Mucosa of stomach (tissue), 1 donor: ENCODE measurements around the gene NCLN.
"Not testable (repeated sequence)": the region's sequence is repeated elsewhere in the genome, so short reads cannot be mapped to it uniquely, and the experiment has no call there.

Experiments used
- H3K27me3 ChIP-seq: one replicate; pipeline ENCODE4 v1.7.0; 2013; ENCODE audit warnings: mild to moderate bottlenecking, low read length; ENCODE audit not compliant: control insufficient read depth, insufficient read depth
- H3K36me3 ChIP-seq: one replicate; pipeline ENCODE4 v1.7.0; 2013; ENCODE audit warnings: low read length; ENCODE audit not compliant: control insufficient read depth, insufficient read depth
- H3K4me1 ChIP-seq: one replicate; pipeline ENCODE4 v1.7.0; 2013; ENCODE audit warnings: mild to moderate bottlenecking, low read length; ENCODE audit not compliant: control insufficient read depth, insufficient read depth
- H3K4me3 ChIP-seq: one replicate; pipeline ENCODE4 v1.7.0; 2013; ENCODE audit warnings: low read length
- H3K9ac ChIP-seq: one replicate; pipeline ENCODE4 v1.7.0; 2013; ENCODE audit warnings: mild to moderate bottlenecking, low read length, moderate library complexity
- H3K9me3 ChIP-seq: one replicate; pipeline ENCODE4 v1.7.0; 2013; ENCODE audit warnings: mild to moderate bottlenecking, low read length, moderate library complexity; ENCODE audit not compliant: control insufficient read depth
- donor health status: Pancreatic carcinoma.

Gene NCLN

GRCh38 chr19:3161453-3161852, 24.3 kb upstream of the NCLN start:
- H3K4me1 ChIP-seq: no peaks in the 10 kb centered on the region

GRCh38 chr19:3162418-3163229, 23.1 kb upstream of the NCLN start:
- H3K9ac ChIP-seq: no peak overlapping the region
- H3K4me1 ChIP-seq: no peaks in the 10 kb centered on the region
- H3K36me3 ChIP-seq: no peaks in the 10 kb centered on the region
- H3K4me3 ChIP-seq: no peak overlapping the region
- no peaks in the 10 kb centered on the region for H3K9me3 ChIP-seq
- no peaks in the 10 kb centered on the region for H3K27me3 ChIP-seq

More at GRCh38 chr19:3161453-3161852, 24.3 kb upstream of the NCLN start:
- no peaks in the 10 kb centered on the region for H3K27me3 ChIP-seq
- no peaks in the 10 kb centered on the region for H3K9me3 ChIP-seq
- H3K36me3 ChIP-seq: no peaks in the 10 kb centered on the region
- no peak overlapping the region for H3K4me3 ChIP-seq
- H3K9ac ChIP-seq: no peak overlapping the region

- H3K4me1 ChIP-seq: no peaks in the 10 kb centered on the region
- H3K9me3 ChIP-seq: no peaks in the 10 kb centered on the region
- no peaks in the 10 kb centered on the region for H3K27me3 ChIP-seq
- no peak overlapping the region for H3K4me3 ChIP-seq
- no peak overlapping the region for H3K9ac ChIP-seq
- H3K36me3 ChIP-seq: no peaks in the 10 kb centered on the region
Measured at GRCh38 chr19:3163230-3163886, 22.4 kb upstream of the NCLN start.

- H3K36me3 ChIP-seq: no peaks in the 10 kb centered on the region
- no peaks in the 10 kb centered on the region for H3K9me3 ChIP-seq
- H3K27me3 ChIP-seq: no peaks in the 10 kb centered on the region
- no peaks in the 10 kb centered on the region for H3K4me1 ChIP-seq
- H3K9ac ChIP-seq: no peak overlapping the region
- H3K4me3 ChIP-seq: no peak overlapping the region
Measured at GRCh38 chr19:3163943-3164342, 21.8 kb upstream of the NCLN start.

- Histone ChIP-seq H3K4me3 (no peak overlapping the region), H3K9ac (no peak overlapping the region), H3K27me3 (no peaks in the 10 kb centered on the region), H3K36me3 (no peaks in the 10 kb centered on the region), H3K9me3 (no peaks in the 10 kb centered on the region), H3K4me1 (peaks cover 16% of the 10 kb centered on the region)
Measured at GRCh38 chr19:3167533-3168272, 18.0 kb upstream of the NCLN start.

GRCh38 chr19:3171894-3172672, 13.6 kb upstream of the NCLN start:
- Histone ChIP-seq H3K36me3 (no peaks in the 10 kb centered on the region), H3K9ac (peak overlapping the region; percentile 42), H3K4me3 (no peak overlapping the region), H3K9me3 (no peaks in the 10 kb centered on the region), H3K4me1 (peaks cover 30% of the 10 kb centered on the region), H3K27me3 (no peaks in the 10 kb centered on the region)

GRCh38 chr19:3172673-3173000, 13.1 kb upstream of the NCLN start:
- not testable (repeated sequence) for H3K36me3 ChIP-seq
- Histone ChIP-seq H3K9ac (peak overlapping the region; percentile 42), H3K4me1 (peaks cover 36% of the 10 kb centered on the region)

GRCh38 chr19:3175781-3176714, 9.7 kb upstream of the NCLN start:
- H3K9me3 ChIP-seq: no peaks in the 10 kb centered on the region
- H3K4me3 ChIP-seq: no peak overlapping the region
- peak overlapping the region; percentile 76 for H3K9ac ChIP-seq

More at GRCh38 chr19:3172673-3173000, 13.1 kb upstream of the NCLN start:
- H3K4me3 ChIP-seq, H3K9me3 ChIP-seq, H3K27me3 ChIP-seq: not testable (repeated sequence)

GRCh38 chr19:3176715-3177501, 8.8 kb upstream of the NCLN start:
- Histone ChIP-seq H3K4me1 (peaks cover 27% of the 10 kb centered on the region), H3K9ac (peak overlapping the region; percentile 76)

More at GRCh38 chr19:3175781-3176714, 9.7 kb upstream of the NCLN start:
- no peaks in the 10 kb centered on the region for H3K36me3 ChIP-seq
- H3K27me3 ChIP-seq: no peaks in the 10 kb centered on the region
- peaks cover 36% of the 10 kb centered on the region for H3K4me1 ChIP-seq

GRCh38 chr19:3178377-3178972, 7.3 kb upstream of the NCLN start, which contains the start of gene S1PR4:
S1PR4 (plus strand) TSS chr19:3178769; CDS start chr19:3178793, 24 bp downstream.
- H3K9ac ChIP-seq: peak within 1 kb of the TSS; percentile 28
- no peaks in the 10 kb centered on the region for H3K36me3 ChIP-seq
- peaks cover 20% of the 10 kb centered on the region for H3K4me1 ChIP-seq
- H3K27me3 ChIP-seq: no peaks in the 10 kb centered on the region
- H3K9me3 ChIP-seq: no peaks in the 10 kb centered on the region
- no peak within 1 kb of the TSS for H3K4me3 ChIP-seq

More at GRCh38 chr19:3176715-3177501, 8.8 kb upstream of the NCLN start:
- Histone ChIP-seq H3K27me3 (no peaks in the 10 kb centered on the region), H3K9me3 (no peaks in the 10 kb centered on the region), H3K36me3 (no peaks in the 10 kb centered on the region), H3K4me3 (no peak overlapping the region)
